GM21723 (cell line): ENCODE results near the gene ZNF821.
"Not testable (repeated sequence)": the region's sequence is repeated elsewhere in the genome, so short reads cannot be mapped to it uniquely, and the experiment has no call there.

Experiments
- ATAC-seq: cut with Tn5 transposase; IDR thresholded peaks from one replicate; pipeline ENCODE4 v1.9.1; 2021; ENCODE audit warnings: mild to moderate bottlenecking, moderate library complexity; ENCODE audit not compliant: unreplicated experiment

ZNF821 gene

DNA sequence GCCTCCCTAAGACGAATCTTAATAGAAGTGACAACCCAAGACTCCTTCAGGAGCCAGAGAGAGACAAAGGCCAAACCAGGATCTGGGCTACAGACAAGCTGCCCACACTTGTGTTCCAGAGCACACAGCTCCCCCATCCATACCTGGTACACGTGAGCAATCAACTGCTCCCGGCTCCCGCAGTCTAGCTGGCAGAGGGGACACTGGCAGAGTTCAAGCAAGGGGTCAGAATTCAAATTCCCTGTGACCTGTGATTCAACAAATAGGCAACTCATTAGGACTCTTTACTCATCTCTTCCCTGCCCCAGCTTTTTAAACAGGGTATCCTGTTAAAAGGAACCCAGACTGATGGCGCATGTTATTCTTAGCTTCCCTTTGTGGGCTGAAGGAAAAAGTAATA lies 20.0 kb downstream of the ZNF821 start:
- no peak for ATAC-seq

DNA sequence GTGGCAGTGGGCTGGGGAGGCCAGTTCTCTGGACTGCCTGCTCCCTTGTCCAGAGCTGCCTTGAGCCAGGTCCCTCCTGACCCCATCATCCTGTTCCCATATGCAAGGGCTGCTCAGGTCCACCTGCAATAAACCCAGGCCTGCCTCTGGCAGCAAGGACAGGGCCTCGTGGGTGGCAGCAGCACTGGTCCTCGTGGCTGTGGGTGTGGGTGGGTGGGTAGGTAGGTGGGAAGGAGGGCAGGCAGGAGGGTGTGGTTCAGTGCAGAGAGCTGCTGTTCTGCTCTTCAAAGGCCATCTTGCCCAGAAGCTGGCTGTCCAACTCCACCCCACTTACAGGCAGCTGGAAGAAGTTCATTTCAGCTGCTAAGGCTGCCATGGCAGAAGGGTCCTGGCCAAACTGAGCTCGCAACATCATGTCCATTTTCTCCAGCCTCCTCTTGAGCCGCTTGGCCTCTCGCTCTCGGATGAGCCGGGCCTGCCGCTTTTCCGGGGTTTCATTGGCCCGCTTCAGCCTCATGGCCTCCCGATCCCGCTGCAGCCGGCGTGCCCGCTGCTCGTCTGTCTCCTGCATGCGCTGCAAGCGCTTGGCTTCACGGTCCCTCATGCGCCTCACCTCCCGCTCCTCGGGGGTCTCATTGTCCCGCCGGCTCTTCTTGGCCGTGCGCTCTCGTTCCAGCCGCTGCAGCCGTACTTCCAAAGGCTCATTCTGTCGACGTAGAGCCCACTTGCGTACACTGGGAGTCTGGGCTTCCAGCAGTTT lies 24.0 kb downstream of the ZNF821 start:
- ATAC-seq: no peak

DNA sequence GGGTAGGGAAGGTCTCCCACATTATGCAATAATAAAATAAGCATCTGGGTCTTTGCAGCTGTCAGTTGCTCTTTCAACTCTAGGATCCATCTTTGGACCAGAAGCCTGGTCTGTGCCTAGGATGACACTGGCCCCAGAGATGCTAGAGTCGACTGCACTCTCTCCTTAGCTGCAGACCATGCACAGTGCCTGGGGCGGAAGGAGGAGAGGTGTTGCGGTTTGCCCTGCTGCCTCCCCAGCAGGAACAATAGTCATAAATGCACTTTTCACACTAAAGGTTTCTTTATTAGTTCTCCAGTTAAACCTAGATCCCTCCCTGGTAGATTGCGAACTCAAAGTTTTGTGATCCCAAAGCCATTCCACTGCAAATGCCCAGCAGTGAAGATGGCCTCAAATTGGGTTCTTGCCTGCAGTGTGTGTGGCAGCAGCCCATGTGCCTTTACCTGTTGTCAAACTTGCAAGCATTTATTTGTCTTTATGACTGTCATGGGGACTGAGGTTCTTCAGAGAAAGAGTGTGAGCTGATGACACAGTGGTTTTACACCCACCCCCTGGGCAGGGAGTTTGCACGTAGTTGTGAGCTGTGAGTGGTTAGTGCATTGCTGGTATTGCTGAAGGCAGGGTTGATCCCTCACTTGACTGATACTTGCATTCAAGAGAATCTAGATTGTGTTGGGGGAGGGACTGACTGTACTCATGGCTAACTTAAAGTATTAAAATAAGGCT lies 27.9 kb downstream of the ZNF821 start:
- no peak for ATAC-seq

DNA sequence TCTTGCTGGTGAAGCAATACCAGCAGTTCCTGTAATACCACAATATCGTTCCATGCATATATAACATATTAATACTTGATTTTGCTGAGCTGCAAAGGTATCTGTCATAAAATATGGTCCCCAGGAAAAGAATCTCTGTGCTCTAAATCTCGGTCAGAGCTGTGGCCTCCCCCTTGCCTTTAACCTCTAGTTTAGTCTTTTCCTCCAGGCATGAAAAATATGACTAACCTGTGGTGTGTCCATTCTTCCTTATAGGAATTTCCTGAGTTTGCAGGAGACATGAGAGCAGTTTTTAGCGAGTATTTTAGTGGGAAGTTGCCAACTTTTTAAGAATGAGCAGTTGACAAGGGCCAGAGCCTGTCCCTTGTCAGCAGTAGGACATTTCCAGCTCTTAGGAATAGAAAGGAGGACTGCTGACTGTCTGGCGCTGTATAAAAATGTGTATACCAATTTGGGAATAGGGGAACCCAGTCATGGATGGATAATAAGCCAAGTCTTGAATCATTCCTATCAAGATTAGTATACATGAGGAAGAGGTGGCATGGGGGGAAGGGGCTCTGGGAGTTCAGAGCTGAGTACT lies 29.5 kb downstream of the ZNF821 start:
- ATAC-seq: no peak

- ATAC-seq: peak; percentile 62
Measured at GRCh38 chr16:71853413-71853812, 30.6 kb downstream of the ZNF821 start.

- ATAC-seq: no peak
Measured at GRCh38 chr16:71852561-71852960, 31.4 kb downstream of the ZNF821 start.

GRCh38 chr16:71852158-71852557 lies 31.8 kb downstream of the ZNF821 start:
- ATAC-seq: no peak

GRCh38 chr16:71851746-71852145 lies 32.2 kb downstream of the ZNF821 start:
- no peak for ATAC-seq

GRCh38 chr16:71848622-71849021 lies 35.4 kb downstream of the ZNF821 start:
- no peak for ATAC-seq

DNA sequence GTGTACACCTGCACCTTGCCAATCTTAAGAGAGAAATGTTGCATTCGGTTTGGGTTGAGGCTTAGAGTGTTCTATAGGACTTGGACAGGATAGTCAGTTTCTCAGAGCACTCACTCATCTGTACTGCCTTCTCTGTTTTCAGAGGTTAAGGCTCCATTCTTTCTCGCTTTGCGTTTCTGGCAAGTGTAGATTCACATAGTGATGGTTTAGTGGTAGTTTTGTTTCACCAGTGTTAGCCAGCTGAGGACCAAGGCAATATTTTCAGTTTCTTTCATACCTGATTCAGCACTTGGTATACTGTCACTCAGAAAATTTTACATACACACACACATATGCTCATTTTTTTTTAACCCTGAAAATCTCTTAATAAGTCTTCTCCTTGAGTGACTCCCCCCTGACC lies 36.9 kb downstream of the ZNF821 start:
- no peak for ATAC-seq

DNA sequence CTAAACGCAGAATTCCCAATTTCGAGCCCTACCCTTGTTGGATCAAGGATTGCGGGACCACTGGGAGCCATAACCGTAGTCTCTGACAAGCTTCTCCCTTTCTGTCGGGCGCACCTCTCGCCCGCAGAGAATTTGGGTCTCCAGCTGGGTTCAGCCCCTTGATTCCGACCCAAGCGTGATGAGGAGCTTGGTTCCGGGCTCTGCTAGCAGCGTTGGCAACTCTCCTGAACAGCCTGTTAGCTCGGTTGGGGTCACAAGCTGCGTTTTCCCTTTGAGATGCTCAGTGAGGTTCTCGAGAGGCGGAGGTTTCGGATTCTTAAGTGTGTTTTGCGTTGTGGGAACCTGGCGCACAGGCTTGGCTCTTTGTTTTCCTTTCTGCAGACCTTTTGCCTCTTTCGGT lies 37.6 kb downstream of the ZNF821 start:
- ATAC-seq: peak; percentile 17

GRCh38 chr16:71845639-71846430 lies 38.1 kb downstream of the ZNF821 start, which contains the start of gene ATXN1L:
Gene ATXN1L (plus strand): TSS chr16:71845976. CDS start chr16:71849741, 3,765 bp downstream.
- ATAC-seq: peak; percentile 71

DNA sequence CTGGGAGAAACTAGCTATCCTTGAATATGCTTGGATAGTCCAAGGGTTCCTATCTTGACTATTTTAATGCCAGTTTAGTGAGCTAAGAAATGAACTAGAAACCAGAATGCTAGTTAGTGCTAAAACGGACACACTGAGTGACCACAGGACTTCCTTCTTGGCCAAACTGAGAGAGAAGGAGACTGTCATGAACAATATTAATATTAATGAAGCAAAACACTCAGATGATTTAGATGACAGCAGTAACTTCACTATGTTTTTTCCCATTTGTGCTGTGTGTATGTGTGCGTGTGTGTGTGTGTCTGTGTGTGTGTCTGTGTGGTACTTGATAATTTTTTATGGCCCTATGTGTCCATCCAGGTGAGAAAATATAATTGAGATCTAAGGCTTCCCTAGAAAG lies 40.4 kb downstream of the ZNF821 start:
- ATAC-seq: no peak

DNA sequence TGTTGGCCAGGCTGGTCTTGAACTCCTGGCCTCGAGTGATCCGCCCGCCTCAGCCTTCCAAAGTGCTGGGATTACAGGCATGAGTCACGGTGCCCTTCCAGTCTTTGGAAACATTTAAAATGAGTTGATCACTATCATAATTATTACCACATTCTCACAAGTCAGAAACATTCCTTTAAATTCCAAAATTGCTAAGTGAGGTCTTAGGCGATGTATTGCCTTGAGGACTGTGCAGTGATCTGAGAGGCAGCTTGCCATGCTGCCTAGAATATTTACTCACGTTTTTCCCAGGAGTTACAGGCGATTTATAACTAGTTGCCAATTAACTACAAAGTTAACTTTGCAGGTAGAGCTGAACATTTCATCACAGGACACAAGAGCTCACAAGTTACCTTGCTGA lies 43.9 kb downstream of the ZNF821 start:
- no peak for ATAC-seq

DNA sequence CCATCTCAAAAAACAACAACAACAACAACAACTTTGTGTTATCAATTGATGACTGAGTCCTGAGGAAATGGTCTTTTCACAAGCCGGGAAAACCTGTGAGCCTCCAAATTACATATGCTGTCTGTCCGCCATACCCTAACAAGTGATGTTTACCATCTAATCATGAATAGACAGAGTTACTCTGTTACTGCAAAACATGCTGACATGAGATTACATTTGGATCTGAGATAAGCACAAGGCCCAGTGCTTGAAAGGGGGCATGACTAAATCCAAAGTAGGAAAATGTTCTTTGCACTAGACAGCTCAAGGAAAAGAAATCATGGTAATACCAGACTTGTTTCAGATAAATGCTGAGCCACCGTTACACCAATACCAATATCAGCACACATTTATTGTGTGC lies 46.8 kb downstream of the ZNF821 start:
- ATAC-seq: no peak

DNA sequence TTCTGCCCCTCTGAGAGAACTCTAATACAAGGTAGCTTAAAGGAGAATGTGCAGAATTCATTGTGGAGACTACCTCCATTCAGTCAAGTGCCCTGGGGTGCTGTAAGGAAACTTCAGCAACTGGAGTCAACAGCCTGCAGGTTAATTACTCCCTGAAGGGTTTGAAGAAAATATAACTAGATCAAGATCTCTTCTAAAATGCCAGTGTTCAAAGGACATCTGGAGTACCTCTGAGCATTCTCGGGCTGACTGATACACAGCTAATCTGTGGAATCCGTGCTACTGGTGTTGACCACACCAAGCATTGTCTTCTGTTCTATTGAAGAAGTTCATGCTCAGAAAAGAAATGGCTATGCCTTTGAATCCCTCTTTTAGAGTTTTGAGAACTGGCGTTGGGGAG lies 49.7 kb downstream of the ZNF821 start:
- no peak for ATAC-seq

GRCh38 chr16:71832112-71832511 lies 51.9 kb downstream of the ZNF821 start:
- not testable (repeated sequence) for ATAC-seq

GRCh38 chr16:71831698-71832097 lies 52.3 kb downstream of the ZNF821 start:
- ATAC-seq: not testable (repeated sequence)

DNA sequence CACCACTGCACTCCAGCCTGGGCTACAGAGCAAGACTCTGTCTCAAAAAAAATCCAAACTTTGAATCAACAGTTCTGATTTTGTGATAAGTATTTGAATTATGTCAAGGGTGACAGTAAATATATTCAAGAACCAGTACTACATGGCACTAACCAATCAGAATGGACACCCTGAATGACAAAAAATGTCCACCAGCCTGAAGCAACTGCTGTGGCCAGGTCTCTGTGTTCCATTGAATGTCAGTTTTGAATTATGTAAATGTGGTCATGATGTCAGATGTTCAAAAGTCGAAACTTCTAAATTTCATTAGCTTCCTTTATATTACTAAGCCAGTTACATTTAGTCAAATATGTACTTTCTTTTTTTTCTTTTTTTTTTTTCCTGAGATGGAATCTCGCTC lies 53.6 kb downstream of the ZNF821 start:
- no peak for ATAC-seq

DNA sequence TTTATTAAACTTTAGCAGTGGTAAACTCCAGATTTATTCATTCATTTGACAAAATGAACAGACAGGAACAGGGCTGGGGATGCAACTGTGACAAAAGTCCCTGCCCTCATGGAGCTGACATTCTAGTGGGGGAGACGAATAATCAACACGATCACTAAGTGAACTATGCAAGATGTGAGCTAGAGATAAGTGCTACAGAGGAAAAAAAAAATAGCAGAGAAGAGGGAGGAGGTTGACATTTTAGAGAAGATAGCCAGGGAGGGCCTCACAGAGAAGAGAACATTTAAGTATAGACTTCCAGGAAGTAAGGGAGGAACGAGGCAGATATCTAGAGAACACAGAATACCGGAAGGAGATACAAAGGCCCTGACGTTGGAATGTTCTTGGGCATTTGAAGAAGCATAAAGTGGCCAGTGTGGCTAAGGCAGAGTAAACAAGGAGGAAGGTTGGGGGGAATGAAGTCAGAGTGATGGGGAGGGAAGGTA lies 57.4 kb downstream of the ZNF821 start:
- ATAC-seq: no peak

DNA sequence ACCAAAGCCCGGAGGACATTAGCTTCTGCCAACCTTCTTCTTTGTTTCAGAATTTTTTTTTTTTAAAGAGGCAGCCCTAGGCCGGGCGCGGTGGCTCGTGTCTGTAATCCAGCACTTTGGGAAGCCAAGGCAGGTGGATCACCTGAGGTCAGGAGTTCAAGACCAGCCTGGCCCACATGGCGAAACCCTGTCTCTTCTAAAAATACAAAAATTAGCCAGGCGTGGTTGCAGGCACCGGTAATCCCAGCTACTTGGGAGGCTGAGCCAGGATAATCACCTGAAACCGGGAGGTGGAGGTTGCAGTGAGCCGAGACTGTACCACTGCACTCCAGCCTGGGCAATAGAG lies 66.9 kb downstream of the ZNF821 start:
- ATAC-seq: peak; percentile 18
